Astrocyte of the hippocampus (primary cell): ENCODE measurements around the gene DCC.
"Not testable (repeated sequence)": the region's sequence is repeated elsewhere in the genome, so short reads cannot be mapped to it uniquely, and the experiment has no call there.

Experiments
- DNase-seq: peaks from one replicate; pipeline ENCODE4 v3.0.0; 2011; ENCODE audit warnings: low read depth, low spot score

DCC gene

GRCh38 chr18:52352920-52353319 lies 12.9 kb downstream of the DCC start:
- DNase-seq: no peak

- DNase-seq: no peak
Measured at GRCh38 chr18:52353589-52353988, 13.6 kb downstream of the DCC start.

- no peak for DNase-seq
Measured at GRCh38 chr18:52363861-52364260, 23.9 kb downstream of the DCC start.

- not testable (repeated sequence) for DNase-seq
Measured at GRCh38 chr18:52366851-52367250, 26.9 kb downstream of the DCC start.

- no peak for DNase-seq
Measured at GRCh38 chr18:52367953-52368742, 28.2 kb downstream of the DCC start.

- no peak for DNase-seq
Measured at GRCh38 chr18:52370841-52371240, 30.8 kb downstream of the DCC start.

- DNase-seq: no peak
Measured at GRCh38 chr18:52376104-52376503, 36.1 kb downstream of the DCC start.

- no peak for DNase-seq
Measured at GRCh38 chr18:52377094-52377493, 37.1 kb downstream of the DCC start.

- no peak for DNase-seq
Measured at GRCh38 chr18:52386306-52386705, 46.3 kb downstream of the DCC start.

- DNase-seq: no peak
Measured at GRCh38 chr18:52387175-52387574, 47.2 kb downstream of the DCC start.

GRCh38 chr18:52391810-52392559 lies 52.0 kb downstream of the DCC start:
- no peak for DNase-seq

GRCh38 chr18:52394602-52395001 lies 54.6 kb downstream of the DCC start:
- DNase-seq: peak; percentile 5

GRCh38 chr18:52395146-52395852 lies 55.3 kb downstream of the DCC start:
- no peak for DNase-seq

GRCh38 chr18:52401236-52401635 lies 61.2 kb downstream of the DCC start:
- no peak for DNase-seq

- DNase-seq: no peak
Measured at GRCh38 chr18:52402814-52403213, 62.8 kb downstream of the DCC start.

GRCh38 chr18:52403291-52404021 lies 63.5 kb downstream of the DCC start:
- no peak for DNase-seq

GRCh38 chr18:52408800-52409302 lies 68.9 kb downstream of the DCC start:
- DNase-seq: no peak

GRCh38 chr18:52409727-52410126 lies 69.7 kb downstream of the DCC start:
- no peak for DNase-seq

GRCh38 chr18:52415131-52415530 lies 75.1 kb downstream of the DCC start:
- no peak for DNase-seq

- DNase-seq: no peak
Measured at GRCh38 chr18:52422985-52423601, 83.1 kb downstream of the DCC start.

- no peak for DNase-seq
Measured at GRCh38 chr18:52426041-52426440, 86.0 kb downstream of the DCC start.
